ENCODE data around the gene THRB. TPM values are rescaled to one million over a fixed set of nuclear protein-coding genes. Genes with fewer than 3 reads are reported as not detected.

Gene THRB
- total RNA-seq, 3 donors from 2014 or later, result 25.1 to 75.5 (median 59.8) TPM

DNA sequence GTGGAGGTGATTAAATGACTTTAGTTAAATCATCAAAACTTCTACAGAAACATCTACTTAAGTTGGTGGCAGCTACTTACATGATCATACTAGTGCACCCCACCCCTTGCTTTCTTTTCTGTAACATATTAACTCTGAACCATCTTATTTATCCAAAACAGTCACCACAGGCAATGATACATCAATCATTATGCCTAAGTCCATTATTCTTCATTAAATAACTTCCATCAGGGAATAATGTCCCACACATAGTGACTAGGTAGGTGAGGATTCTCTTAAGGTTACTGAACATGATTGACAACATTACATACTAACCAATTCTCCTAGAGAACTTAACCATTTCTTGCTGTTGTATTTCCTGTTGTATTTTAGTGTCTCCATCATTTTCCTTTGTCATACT, 339.4 kb downstream of the THRB start:
- peaks cover 4% of the 10 kb centered on the region for H3K4me1 ChIP-seq (ENCODE audit: low read depth)
- no peak for DNase-seq
- H3K9me3 ChIP-seq, result no peaks in the 10 kb centered on the region
- TF ChIP-seq, protein P1, sequence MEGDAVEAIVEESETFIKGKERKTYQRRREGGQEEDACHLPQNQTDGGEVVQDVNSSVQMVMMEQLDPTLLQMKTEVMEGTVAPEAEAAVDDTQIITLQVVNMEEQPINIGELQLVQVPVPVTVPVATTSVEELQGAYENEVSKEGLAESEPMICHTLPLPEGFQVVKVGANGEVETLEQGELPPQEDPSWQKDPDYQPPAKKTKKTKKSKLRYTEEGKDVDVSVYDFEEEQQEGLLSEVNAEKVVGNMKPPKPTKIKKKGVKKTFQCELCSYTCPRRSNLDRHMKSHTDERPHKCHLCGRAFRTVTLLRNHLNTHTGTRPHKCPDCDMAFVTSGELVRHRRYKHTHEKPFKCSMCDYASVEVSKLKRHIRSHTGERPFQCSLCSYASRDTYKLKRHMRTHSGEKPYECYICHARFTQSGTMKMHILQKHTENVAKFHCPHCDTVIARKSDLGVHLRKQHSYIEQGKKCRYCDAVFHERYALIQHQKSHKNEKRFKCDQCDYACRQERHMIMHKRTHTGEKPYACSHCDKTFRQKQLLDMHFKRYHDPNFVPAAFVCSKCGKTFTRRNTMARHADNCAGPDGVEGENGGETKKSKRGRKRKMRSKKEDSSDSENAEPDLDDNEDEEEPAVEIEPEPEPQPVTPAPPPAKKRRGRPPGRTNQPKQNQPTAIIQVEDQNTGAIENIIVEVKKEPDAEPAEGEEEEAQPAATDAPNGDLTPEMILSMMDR (IDR thresholded peaks at IDR 0.05), result no peak
- ATAC-seq, result no peak
- no peak overlapping the region for H3K4me3 ChIP-seq
- H3K36me3 ChIP-seq (ENCODE audit: low read depth), result no peaks in the 10 kb centered on the region
- intact Hi-C loops (cut with DNase I, micrococcal nuclease), result no loop called here

DNA sequence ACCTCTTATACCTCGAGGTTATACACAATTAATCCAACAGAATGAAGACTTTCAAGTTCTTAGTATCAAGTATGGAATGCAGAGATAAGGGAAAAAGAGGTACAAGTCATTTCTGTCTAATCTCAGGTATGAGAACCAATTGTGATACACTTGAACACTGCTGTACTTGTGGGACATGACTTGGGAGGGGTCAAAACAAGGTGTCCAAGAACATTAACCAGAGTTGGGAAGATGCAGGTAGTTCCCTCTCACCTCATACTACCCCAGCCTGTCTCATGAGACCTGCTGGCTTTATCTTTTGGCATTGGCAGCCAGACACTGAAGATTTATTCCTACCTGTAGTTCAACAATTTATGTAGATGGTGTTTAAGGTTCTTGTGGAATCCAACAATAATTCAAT, 339.9 kb downstream of the THRB start:
- no peak overlapping the region for H3K4me3 ChIP-seq
- TF ChIP-seq, protein P1 (IDR thresholded peaks at IDR 0.05), result no peak
- DNase-seq (no peak), ATAC-seq (no peak)
- no peaks in the 10 kb centered on the region for H3K9me3 ChIP-seq
- H3K4me1 ChIP-seq (ENCODE audit: low read depth), result peaks cover 4% of the 10 kb centered on the region
- no peaks in the 10 kb centered on the region for H3K36me3 ChIP-seq (ENCODE audit: low read depth)
- intact Hi-C loops (cut with DNase I, micrococcal nuclease), result no loop called here

DNA sequence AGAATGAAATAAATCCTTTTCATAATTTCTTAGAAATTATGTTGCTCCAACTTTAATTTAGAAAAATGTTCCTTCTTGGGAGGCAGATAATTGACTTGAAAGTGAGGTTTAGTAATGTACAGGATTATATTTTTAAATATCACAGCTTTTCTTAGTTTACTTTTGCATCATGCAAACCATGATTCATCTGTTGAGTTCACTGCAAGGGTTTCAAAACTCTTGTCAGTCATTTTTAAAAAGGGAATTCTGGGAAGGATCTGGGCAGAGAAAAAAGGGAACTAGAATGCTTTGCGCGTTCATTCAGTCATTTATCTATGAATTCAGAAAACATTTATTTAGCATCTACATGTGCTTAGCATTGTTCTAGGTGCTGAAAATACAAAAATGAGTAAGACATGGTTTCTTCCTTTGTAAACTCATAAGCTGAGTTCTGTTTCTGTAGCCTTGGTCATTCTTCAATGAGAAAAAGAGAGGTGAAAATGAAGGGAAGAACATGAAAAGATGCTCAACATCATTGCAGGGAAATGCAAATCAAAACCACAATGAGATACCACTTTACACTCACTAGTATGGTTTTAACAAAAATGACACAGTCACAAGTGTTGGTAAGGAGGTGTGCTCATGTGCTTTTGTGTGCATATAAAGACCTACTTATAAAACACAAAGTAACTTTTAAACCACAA, 340.5 kb downstream of the THRB start:
- Histone ChIP-seq H3K4me3 (no peak overlapping the region), H3K36me3 (ENCODE audit: low read depth) (no peaks in the 10 kb centered on the region), H3K9me3 (no peaks in the 10 kb centered on the region), H3K4me1 (ENCODE audit: low read depth) (peaks cover 4% of the 10 kb centered on the region)
- TF ChIP-seq, protein P1 (IDR thresholded peaks at IDR 0.05), result no peak
- DNase-seq, result no peak
- ATAC-seq, result no peak
- intact Hi-C loops (cut with DNase I, micrococcal nuclease), result no loop called here

DNA sequence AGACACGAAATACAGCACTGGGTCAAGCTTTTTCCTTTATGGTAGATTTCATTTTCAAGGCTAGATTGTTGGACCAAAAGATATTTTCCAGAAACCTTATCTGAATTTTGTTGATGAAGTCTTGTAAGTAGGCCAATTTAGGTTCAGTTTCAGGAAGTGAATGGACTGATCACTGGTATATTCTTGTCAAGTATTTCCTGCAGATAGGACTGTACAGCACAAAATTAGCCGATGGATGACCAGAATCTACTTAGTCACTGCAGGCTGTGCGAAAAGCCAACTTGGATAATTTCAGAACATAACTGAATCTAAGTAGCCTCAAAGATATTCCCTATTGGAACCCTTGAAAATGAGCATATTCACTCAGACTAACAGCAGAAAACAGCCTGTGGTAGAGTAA, 343.1 kb downstream of the THRB start:
- intact Hi-C loops (cut with DNase I, micrococcal nuclease), result no loop called here
- H3K36me3 ChIP-seq (ENCODE audit: low read depth), result no peaks in the 10 kb centered on the region
- H3K4me1 ChIP-seq (ENCODE audit: low read depth), result no peaks in the 10 kb centered on the region
- DNase-seq (no peak), ATAC-seq (no peak)
- H3K9me3 ChIP-seq, result no peaks in the 10 kb centered on the region
- TF ChIP-seq, protein P1 (IDR thresholded peaks at IDR 0.05), result no peak
- no peak overlapping the region for H3K4me3 ChIP-seq

DNA sequence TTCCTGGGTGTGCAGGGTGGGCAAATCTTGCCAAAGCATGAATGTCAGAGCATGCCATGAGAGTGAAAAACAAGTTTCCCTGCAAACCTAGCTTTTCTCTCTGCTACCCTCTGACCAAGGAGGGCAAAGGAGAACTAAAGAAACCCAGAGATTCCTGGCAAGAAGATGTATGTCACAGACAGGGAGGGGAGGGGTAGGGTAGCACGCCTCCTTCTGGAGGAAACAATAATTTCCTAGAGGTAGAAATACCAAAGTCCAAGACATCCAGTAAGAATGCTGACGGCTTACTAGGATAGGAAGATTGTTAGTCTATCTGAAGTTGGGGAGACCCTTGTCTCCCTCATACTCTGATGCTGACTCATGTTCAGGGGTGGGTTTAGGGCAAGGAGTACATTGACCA, 345.6 kb downstream of the THRB start:
- no peaks in the 10 kb centered on the region for H3K4me1 ChIP-seq (ENCODE audit: low read depth)
- TF ChIP-seq, protein P1 (IDR thresholded peaks at IDR 0.05), result no peak
- intact Hi-C loops (cut with DNase I, micrococcal nuclease), result no loop called here
- no peaks in the 10 kb centered on the region for H3K9me3 ChIP-seq
- no peaks in the 10 kb centered on the region for H3K36me3 ChIP-seq (ENCODE audit: low read depth)
- DNase-seq (no peak), ATAC-seq (no peak)
- H3K4me3 ChIP-seq, result no peak overlapping the region
